Ishikawa (cell line): ENCODE data around the gene NEK11.

Experiments
- CEBPB ChIP-seq: IDR thresholded peaks from 2 replicates; pipeline ENCODE4 v1.6.1; 2012
- CREB1 ChIP-seq: IDR thresholded peaks from 2 replicates; pipeline ENCODE4 v1.6.1; 2012; ENCODE audit warnings: low read depth
- EGR1 ChIP-seq: IDR thresholded peaks from 2 replicates; pipeline ENCODE4 v1.6.1; 2012
- EP300 ChIP-seq: IDR thresholded peaks from 2 replicates; pipeline ENCODE4 v1.6.1; 2012; ENCODE audit warnings: borderline replicate concordance
- FOXM1 ChIP-seq: IDR thresholded peaks from 2 replicates; pipeline ENCODE4 v1.6.1; 2012; ENCODE audit warnings: low read depth, borderline replicate concordance
- NFIC ChIP-seq: IDR thresholded peaks from 2 replicates; pipeline ENCODE4 v1.6.1; 2012
- RAD21 ChIP-seq: IDR thresholded peaks from 2 replicates; pipeline ENCODE4 v1.6.1; 2012; ENCODE audit warnings: low read depth
- TAF1 ChIP-seq: IDR thresholded peaks from 2 replicates; pipeline ENCODE4 v1.6.1; 2012; ENCODE audit warnings: low read depth, mild to moderate bottlenecking
- TCF12 ChIP-seq: IDR thresholded peaks from 2 replicates; pipeline ENCODE4 v1.6.1; 2012; ENCODE audit warnings: low read depth
- TEAD4 ChIP-seq: IDR thresholded peaks from 2 replicates; pipeline ENCODE4 v1.6.1; 2012
- YY1 ChIP-seq: IDR thresholded peaks from 2 replicates; pipeline ENCODE4 v1.6.1; 2012; ENCODE audit warnings: low read depth
- ZBTB7A ChIP-seq: IDR thresholded peaks from 2 replicates; pipeline ENCODE4 v1.6.1; 2012; ENCODE audit warnings: low read depth
- TF ChIP-seq, protein P1 (sequence below): IDR thresholded peaks from 2 replicates; pipeline ENCODE4 v1.6.1; 2012
- TF ChIP-seq, protein P2 (sequence below): IDR thresholded peaks from 2 replicates; pipeline ENCODE4 v1.6.1; 2012; ENCODE audit warnings: low read depth, mild to moderate bottlenecking
- TF ChIP-seq, protein P3 (sequence below): IDR thresholded peaks from 2 replicates; pipeline ENCODE4 v1.6.1; 2012

The NEK11 gene

DNA sequence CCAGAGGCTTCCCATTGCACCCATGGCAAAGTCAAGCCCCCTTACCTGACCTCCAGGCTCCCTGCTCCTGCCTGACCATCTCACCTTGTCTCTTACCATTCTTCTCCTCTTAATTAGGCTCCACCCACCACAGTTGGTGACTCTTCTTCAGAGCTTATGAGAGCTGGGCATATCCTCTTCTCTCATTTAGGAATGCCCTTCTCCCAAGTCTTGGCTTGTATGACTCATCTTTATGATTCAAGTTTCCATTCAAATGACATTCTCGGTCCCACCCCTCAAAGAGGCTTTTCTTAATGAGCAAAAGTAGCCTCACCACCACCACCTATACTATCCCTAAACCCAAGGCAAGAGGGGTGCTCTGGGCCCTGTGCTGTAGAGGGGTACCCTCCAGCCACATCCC is 299.6 kb downstream of the NEK11 start:
- TF ChIP-seq NFIC: no peak
- TF ChIP-seq YY1: no peak
- TF ChIP-seq, protein P1, sequence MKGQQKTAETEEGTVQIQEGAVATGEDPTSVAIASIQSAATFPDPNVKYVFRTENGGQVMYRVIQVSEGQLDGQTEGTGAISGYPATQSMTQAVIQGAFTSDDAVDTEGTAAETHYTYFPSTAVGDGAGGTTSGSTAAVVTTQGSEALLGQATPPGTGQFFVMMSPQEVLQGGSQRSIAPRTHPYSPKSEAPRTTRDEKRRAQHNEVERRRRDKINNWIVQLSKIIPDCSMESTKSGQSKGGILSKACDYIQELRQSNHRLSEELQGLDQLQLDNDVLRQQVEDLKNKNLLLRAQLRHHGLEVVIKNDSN: no peak
- TF ChIP-seq RAD21: no peak

DNA sequence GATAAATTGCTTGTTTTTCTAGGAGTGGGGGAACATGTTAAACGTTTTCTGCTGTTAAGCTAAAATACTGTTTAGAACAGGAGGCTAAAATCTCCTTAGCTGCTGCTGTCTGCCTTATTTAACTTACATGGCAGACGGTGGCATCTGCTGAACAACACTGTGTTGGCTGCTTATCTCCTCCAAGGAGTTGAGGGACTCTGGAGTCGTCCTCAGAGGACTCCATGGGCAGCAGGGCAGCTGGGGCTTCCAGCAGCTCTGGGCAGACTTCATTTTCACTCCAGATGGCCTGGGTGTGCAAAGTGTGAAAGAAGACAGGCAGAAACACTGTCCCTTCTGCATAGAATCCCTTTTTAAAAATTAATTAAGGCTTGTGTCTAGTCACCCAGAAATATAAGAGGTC is 302.0 kb downstream of the NEK11 start:
- TF ChIP-seq NFIC (no peak), TCF12 (no peak)
- TF ChIP-seq, protein P2, sequence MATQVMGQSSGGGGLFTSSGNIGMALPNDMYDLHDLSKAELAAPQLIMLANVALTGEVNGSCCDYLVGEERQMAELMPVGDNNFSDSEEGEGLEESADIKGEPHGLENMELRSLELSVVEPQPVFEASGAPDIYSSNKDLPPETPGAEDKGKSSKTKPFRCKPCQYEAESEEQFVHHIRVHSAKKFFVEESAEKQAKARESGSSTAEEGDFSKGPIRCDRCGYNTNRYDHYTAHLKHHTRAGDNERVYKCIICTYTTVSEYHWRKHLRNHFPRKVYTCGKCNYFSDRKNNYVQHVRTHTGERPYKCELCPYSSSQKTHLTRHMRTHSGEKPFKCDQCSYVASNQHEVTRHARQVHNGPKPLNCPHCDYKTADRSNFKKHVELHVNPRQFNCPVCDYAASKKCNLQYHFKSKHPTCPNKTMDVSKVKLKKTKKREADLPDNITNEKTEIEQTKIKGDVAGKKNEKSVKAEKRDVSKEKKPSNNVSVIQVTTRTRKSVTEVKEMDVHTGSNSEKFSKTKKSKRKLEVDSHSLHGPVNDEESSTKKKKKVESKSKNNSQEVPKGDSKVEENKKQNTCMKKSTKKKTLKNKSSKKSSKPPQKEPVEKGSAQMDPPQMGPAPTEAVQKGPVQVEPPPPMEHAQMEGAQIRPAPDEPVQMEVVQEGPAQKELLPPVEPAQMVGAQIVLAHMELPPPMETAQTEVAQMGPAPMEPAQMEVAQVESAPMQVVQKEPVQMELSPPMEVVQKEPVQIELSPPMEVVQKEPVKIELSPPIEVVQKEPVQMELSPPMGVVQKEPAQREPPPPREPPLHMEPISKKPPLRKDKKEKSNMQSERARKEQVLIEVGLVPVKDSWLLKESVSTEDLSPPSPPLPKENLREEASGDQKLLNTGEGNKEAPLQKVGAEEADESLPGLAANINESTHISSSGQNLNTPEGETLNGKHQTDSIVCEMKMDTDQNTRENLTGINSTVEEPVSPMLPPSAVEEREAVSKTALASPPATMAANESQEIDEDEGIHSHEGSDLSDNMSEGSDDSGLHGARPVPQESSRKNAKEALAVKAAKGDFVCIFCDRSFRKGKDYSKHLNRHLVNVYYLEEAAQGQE: no peak

DNA sequence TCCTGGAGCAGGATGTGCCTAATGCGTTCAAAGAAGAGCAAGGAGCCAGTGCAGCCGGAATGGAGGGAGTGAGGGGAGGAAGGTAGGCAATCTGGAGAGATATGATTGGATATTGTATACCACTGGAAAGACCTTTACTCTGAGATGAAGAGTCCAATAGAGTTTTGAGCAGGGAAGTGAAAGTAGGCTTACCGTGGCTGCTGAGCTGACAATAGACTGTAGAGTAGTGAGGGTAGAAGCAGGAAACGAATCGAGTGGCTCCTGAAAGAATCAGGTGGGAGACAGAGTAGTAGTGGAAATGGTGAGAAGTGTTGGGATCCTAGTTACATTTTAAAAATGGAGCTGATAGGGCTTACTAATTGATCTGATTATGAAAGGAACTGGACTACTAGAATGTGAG is 303.1 kb downstream of the NEK11 start:
- TF ChIP-seq EP300 (no peak), TAF1 (no peak), FOXM1 (no peak), NFIC (no peak), ZBTB7A (no peak), YY1 (no peak), TCF12 (no peak), TEAD4 (no peak), CREB1 (no peak), CEBPB (no peak), RAD21 (no peak), EGR1 (no peak)
- TF ChIP-seq, protein P3, sequence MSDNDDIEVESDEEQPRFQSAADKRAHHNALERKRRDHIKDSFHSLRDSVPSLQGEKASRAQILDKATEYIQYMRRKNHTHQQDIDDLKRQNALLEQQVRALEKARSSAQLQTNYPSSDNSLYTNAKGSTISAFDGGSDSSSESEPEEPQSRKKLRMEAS: no peak
- TF ChIP-seq, protein P1: no peak
- TF ChIP-seq, protein P2: no peak

DNA sequence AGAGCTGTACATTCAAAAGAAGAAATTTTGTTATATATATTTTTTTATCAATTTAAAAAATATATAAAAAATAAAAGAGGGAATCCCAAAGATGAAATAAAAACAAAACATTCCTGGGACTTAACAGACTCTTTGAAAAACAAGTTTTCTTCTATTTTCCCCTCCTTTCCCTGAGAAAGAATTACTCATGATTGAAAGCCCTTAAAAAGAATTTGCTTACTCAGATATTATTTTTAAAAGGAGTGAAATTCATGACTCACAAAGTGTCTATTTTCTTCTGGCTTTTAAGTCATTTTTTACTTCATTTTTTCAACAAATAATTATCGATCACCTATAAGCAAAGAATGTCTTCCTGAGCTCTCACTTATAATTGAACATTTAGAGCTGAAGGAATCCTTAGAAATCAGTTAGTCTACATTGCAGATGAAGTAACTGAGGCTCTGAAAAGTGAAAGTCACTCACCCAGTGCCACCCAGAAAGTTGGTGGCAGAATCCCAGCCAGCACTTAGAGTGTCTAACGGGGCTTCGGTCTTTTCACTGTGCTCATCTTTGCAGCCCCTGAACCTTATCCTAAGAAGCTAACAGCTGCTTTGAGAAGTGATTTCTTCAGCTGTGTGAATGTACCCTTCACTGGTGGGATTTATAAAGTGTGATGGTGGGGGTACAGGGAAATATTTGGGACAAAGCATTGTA is 312.4 kb downstream of the NEK11 start:
- TF ChIP-seq TEAD4 (no peak), EGR1 (no peak), YY1 (no peak), RAD21 (no peak), ZBTB7A (no peak), NFIC (no peak)
- TF ChIP-seq, protein P2: no peak
- TF ChIP-seq, protein P1: no peak
- TF ChIP-seq, protein P3: no peak

DNA sequence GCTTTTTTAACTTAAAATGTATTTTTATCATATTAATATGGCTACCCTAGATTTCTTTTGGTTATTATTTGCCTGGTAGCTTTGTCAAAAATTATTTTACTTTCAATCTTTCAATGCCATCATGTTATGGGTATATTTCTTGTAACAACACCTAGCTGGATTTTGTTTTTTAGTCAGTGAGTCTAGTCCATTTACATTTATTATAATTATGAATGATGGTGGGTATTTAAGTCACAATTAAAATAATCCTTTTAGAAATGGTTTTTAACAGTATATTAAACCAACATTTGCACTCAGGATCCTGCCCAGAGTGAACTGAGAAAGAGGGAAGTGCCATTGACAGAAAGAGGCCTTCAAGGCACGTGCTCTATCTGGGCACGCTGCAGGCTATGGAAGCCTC is 315.1 kb downstream of the NEK11 start:
- TF ChIP-seq CREB1 (no peak), TAF1 (no peak), RAD21 (no peak), TCF12 (no peak), CEBPB (no peak), TEAD4 (no peak)
- TF ChIP-seq, protein P1: no peak
